Epithelial cell of esophagus (primary cell): ENCODE measurements around the gene PSD2.

Experiments
- DNase-seq: peaks from one replicate; pipeline ENCODE4 v3.0.0; 2010; ENCODE audit warnings: low read depth
- H3K4me3 ChIP-seq: 2 replicates; pipeline ENCODE4 v1.5.1; 2011; ENCODE audit warnings: mild to moderate bottlenecking, low read length, control low read depth
- TF ChIP-seq, protein P1 (sequence below): IDR thresholded peaks from 2 replicates; pipeline ENCODE4 v1.5.1; 2011; ENCODE audit warnings: low read depth, mild to moderate bottlenecking, low read length, control low read depth, inconsistent platforms; ENCODE audit not compliant: insufficient read depth; ENCODE audit errors: missing control alignments

Gene PSD2

DNA sequence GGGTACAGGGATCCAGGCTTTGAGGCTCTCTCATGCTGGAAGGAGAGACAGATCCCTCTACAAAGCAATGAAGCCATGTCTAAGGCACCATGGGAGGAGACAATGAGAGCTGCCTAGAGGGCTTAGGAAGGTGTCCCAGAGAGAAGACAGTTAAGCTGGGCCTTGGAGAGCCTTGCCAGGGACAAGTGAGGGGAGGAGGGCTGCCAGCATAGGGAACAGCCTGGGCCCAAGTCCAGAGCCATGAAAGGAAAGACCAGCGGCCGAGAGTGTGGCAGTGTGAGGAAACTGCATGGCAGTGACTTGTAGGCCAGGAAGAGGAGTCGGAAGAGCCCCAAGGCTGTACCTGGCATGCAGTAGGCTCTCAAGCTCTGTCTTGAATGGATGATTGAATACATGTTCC lies 88.5 kb downstream of the PSD2 start:
- TF ChIP-seq, protein P1, sequence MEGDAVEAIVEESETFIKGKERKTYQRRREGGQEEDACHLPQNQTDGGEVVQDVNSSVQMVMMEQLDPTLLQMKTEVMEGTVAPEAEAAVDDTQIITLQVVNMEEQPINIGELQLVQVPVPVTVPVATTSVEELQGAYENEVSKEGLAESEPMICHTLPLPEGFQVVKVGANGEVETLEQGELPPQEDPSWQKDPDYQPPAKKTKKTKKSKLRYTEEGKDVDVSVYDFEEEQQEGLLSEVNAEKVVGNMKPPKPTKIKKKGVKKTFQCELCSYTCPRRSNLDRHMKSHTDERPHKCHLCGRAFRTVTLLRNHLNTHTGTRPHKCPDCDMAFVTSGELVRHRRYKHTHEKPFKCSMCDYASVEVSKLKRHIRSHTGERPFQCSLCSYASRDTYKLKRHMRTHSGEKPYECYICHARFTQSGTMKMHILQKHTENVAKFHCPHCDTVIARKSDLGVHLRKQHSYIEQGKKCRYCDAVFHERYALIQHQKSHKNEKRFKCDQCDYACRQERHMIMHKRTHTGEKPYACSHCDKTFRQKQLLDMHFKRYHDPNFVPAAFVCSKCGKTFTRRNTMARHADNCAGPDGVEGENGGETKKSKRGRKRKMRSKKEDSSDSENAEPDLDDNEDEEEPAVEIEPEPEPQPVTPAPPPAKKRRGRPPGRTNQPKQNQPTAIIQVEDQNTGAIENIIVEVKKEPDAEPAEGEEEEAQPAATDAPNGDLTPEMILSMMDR = no peak
- no peak for DNase-seq
- H3K4me3 ChIP-seq = no peak overlapping the region

DNA sequence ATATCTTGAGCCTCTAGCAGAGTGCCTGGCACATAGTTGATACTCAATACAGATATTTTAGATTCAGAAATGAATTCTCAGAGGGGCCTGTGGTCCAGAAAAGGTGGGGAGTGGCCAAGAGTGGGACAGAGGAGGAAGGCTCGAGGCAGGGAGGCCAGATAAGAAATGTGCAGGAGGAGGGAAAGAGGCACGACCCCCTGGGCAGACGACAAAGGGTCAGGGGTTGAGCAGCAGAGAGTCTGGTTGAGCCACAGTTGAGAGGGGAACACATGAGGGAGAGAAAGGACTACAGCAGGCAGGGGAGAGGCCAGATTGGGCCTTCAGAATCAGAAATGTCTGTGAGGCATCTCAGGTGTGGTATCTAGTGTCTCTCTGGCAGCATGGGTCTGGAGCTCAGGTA lies 89.1 kb downstream of the PSD2 start:
- TF ChIP-seq, protein P1 = no peak
- no peak for DNase-seq
- no peak overlapping the region for H3K4me3 ChIP-seq

DNA sequence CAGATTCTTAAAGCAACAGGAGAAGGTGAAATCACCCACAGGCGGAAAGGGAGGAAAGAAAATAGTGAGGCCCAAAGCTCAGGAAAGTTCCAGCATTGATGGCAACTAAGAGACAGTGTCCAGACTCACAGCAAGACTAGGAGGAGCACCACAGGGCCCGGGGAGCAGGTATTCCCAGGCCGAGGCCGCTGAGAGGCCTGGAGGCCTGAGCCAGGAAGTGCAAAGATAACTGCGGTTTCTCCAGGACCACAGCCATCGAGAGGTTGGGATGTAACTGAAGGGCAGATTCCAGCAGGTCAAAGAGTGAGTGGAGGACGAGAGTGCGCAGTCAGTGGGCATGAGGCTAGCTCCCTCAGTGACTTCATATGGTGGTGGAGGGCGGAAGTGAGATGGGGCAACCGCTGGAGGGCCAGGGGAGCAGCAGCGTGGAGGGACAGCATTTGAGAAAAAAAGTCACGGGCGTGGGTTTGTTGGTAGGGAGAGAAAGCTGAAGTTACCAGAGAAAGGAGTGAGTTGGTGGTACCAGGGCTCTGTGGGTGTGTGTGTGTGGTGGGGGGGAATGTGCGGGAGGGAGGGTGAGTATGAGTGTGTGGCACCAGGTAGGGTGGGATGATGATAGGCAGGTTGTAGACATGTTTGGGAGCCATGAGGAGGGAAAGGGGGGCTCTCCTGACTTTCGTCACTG lies 89.7 kb downstream of the PSD2 start:
- no peak for DNase-seq
- TF ChIP-seq, protein P1 = no peak
- H3K4me3 ChIP-seq = no peak overlapping the region

DNA sequence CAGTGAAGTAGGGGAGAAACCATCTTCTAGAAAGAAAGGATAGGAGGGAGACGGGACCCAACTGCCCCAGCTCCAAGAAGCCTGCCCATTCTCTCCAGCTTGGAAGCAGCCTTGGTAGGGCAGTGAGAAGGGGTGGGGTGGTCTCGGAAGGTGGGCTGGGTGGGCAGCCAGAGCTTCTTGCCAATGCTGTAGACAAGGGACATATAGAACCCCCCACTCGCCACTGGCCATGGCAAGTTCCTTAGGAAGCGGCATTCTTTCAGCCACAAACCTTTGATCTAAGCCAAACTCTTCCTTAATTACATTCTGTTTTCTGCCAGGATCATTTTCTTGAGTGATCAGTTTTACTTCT lies 90.2 kb downstream of the PSD2 start:
- H3K4me3 ChIP-seq = no peak overlapping the region
- no peak for DNase-seq
- TF ChIP-seq, protein P1 = no peak

DNA sequence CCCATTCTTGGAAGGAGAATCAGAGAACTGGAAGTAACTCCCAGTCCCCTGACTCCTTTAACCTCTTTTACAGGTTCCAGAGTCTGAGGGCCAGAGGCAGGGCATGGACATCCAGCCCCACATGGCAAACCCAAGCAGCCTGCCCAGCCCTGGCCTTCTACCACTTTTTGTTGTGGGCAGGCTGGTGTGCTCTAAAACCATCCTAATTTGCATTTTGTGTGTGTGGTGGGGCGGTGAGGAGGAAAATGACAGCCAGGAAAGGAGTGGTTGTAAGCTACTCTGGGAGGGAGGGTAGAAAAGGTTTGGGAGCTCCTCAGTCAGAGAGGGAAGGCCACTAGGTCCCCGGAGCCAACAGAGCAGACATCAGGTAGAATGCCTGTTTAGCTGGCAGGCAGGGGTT lies 90.6 kb downstream of the PSD2 start:
- TF ChIP-seq, protein P1 = no peak
- H3K4me3 ChIP-seq = no peak overlapping the region
- DNase-seq = no peak

DNA sequence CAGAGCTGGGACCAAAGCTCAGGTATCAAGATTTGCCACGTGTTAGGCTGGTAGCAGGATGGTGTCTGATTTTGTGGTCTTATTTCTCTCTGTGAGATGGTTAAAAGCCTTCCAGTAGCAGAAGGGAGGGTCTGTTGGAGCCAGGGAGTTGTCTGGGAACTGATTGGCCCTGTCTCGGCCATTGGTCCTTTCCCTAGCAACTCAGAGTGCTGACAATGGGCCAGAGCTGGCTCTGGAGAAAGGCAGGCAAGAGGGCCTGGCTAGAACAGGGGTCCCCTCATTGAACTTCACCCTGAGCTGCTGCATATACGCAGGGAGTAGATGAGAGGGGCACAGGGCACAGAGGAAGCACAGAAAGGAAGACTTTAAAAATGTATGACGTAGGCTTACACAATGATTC lies 92.8 kb downstream of the PSD2 start:
- TF ChIP-seq, protein P1 = no peak
- no peak for DNase-seq
- no peak overlapping the region for H3K4me3 ChIP-seq

DNA sequence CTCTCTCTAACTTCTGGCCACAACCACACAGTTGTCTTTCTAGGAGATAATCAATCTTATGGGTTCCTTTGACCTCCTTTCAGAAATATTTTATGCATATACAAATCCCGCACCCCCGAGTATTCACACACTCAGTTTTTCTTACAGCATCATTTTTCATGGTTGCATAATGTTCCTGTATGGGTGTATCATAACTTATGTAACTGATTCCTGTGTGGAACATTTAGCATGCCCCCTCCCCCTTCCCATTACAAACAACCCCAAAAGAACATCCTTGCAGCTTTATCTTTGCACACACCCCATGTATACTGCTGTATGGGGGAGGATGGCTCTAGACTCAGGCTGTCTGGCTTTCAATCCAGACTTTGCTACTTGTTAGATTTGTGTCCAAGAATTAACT lies 93.8 kb downstream of the PSD2 start:
- no peak for DNase-seq
- TF ChIP-seq, protein P1 = no peak
- H3K4me3 ChIP-seq = no peak overlapping the region
